NCI-H2196 treated with DMSO at 0.1 percent for 48 hours (cell line): ENCODE data around the gene BTG3.

Experiments used
- DNase-seq: peaks from one replicate; lab custom pipeline; 2025; ENCODE audit not compliant: unreplicated experiment; lab: John Stamatoyannopoulos, UW

Gene BTG3

GRCh38 chr21:17612565-17613241, at the start of gene BTG3:
BTG3 (minus strand) TSS chr21:17612901; CDS start chr21:17609144, 3,757 bp downstream.
- peak; percentile 47 for DNase-seq

GRCh38 chr21:17660862-17661261, 48.2 kb upstream of the BTG3 start:
- DNase-seq: no peak

GRCh38 chr21:17660452-17660851, 47.8 kb upstream of the BTG3 start:
- no peak for DNase-seq

- no peak for DNase-seq
Observed at GRCh38 chr21:17658931-17659330, 46.2 kb upstream of the BTG3 start.

GRCh38 chr21:17651526-17651925, 38.8 kb upstream of the BTG3 start:
- DNase-seq: no peak

- no peak for DNase-seq
Observed at GRCh38 chr21:17650292-17650691, 37.6 kb upstream of the BTG3 start.

- DNase-seq: no peak
Observed at GRCh38 chr21:17646790-17647189, 34.1 kb upstream of the BTG3 start.

- DNase-seq: no peak
Observed at GRCh38 chr21:17644186-17644585, 31.5 kb upstream of the BTG3 start.

- no peak for DNase-seq
Observed at GRCh38 chr21:17640821-17641220, 28.1 kb upstream of the BTG3 start.

- no peak for DNase-seq
Observed at GRCh38 chr21:17636711-17637110, 24.0 kb upstream of the BTG3 start.

GRCh38 chr21:17631195-17631594, 18.5 kb upstream of the BTG3 start:
- DNase-seq: no peak

GRCh38 chr21:17622018-17622417, 9.3 kb upstream of the BTG3 start:
- DNase-seq: no peak

- no peak for DNase-seq
Observed at GRCh38 chr21:17616831-17617230, 4.1 kb upstream of the BTG3 start.

- no peak for DNase-seq
Observed at GRCh38 chr21:17613242-17613676, 558 bp upstream of the BTG3 start.

- no peak for DNase-seq
Observed at GRCh38 chr21:17612023-17612564, 607 bp downstream of the BTG3 start.

GRCh38 chr21:17611414-17612022, 1.2 kb downstream of the BTG3 start:
- peak; percentile 33 for DNase-seq

GRCh38 chr21:17610911-17611310, 1.8 kb downstream of the BTG3 start:
- DNase-seq: no peak

- DNase-seq: no peak
Observed at GRCh38 chr21:17609681-17610080, 3.0 kb downstream of the BTG3 start.

GRCh38 chr21:17607684-17608083, 5.0 kb downstream of the BTG3 start:
- no peak for DNase-seq

- DNase-seq: no peak
Observed at GRCh38 chr21:17602874-17603273, 9.8 kb downstream of the BTG3 start.

GRCh38 chr21:17598437-17598836, 14.3 kb downstream of the BTG3 start:
- DNase-seq: no peak

- DNase-seq: no peak
Observed at GRCh38 chr21:17597680-17598079, 15.0 kb downstream of the BTG3 start.

GRCh38 chr21:17590430-17590829, 22.3 kb downstream of the BTG3 start:
- no peak for DNase-seq
